Stimulated activated CD8-positive, alpha-beta memory T cell treated with anti-CD3 and anti-CD28 coated beads, Interleukin-7, amount 100 ng/mL, for 24 hours (primary cell): ENCODE results near the gene DCXR.
A peak's percentile ranks its signal among the peaks of the same experiment; 100 is the strongest.

ENCODE experiments used
- DNase-seq: peaks from one replicate; pipeline ENCODE4 v3.0.0-alpha.2; 2020; ENCODE audit warnings: low read depth

The DCXR gene

GRCh38 chr17:82037092-82037888 is at the start of gene DCXR:
Gene DCXR (minus strand): TSS chr17:82037697. CDS start chr17:82037682, 15 bp downstream.
- DNase-seq = peak; percentile 91

GRCh38 chr17:82085931-82086764 is 48.7 kb upstream of the DCXR start:
- no peak for DNase-seq

- no peak for DNase-seq
These were observed 47.7 kb upstream of the DCXR start for GRCh38 chr17:82085031-82085861.

DNA sequence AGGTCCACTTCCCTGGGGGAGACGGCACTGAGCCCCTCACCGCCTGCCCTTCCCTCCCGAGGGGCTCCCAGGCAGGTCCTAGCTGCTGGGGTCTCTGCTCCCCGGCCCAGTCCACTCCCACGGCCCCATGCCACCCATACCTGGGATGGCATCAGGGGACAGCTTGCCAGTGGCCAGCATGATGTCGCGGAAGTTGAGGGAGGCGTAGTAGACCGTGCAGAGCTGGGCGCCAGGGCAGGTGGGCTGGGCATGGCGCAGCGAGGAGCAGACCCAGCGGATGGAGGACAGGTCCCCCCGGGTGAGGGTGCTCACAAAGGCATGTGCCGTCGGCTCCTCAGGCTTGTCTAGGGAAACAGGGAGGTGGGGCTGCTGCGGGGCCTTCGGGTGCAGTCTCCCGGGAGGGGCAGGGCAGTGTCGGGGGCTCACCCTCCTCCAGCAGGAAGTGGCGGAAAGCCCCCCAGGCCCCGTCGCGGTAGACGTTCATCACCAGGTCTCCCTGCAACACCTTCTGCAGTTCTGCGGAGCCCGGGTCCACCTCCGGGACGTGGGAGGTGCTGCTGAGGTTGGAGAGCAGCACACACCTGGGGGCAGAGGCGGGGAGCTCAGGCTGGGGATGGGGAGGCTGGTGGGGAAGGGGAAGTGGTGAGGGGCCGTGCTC is 47.0 kb upstream of the DCXR start:
- no peak for DNase-seq

DNA sequence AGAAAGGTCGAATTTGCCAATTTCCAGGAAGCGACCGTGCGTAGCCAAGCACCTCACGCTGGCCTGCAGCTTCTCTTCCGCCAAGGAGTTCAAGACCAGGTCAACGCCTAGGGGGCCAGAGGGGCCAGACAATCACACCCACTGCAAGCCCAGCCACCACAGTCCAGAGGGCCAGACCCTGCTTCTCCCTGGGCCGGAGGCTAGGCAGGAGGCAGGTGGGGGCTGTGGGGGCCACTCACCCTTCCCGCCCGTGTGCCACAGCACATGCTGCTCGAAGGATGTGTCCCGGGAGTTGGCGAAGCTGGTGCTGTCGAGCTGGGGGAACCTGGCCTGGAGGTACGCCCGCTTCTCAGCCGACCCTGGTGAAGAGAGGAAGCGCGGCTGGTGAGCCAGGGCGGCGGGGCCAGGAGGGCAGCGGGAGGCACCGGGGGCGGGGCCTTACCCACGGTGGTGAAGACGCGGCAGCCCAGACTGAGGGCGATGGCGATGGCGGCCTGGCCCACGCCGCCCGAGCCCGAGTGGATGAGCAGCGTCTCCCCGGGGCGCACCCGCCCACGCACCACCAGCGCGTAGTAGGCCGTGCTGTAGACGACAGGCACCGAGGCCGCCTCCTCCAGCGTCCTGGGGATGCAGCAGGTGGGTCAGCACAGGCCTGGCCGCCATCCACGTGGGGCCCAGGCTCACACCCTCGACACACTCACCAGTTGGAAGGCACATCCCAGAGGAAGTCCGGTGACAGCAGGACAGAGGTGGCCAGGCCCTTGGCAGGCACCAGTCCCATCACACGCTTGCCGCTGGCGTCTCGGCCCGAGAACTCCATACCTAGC is 46.2 kb upstream of the DCXR start:
- no peak for DNase-seq

- DNase-seq = no peak
These were observed 45.5 kb upstream of the DCXR start for GRCh38 chr17:82083009-82083408.

- no peak for DNase-seq
These were observed 45.0 kb upstream of the DCXR start for GRCh38 chr17:82082456-82082855.

DNA sequence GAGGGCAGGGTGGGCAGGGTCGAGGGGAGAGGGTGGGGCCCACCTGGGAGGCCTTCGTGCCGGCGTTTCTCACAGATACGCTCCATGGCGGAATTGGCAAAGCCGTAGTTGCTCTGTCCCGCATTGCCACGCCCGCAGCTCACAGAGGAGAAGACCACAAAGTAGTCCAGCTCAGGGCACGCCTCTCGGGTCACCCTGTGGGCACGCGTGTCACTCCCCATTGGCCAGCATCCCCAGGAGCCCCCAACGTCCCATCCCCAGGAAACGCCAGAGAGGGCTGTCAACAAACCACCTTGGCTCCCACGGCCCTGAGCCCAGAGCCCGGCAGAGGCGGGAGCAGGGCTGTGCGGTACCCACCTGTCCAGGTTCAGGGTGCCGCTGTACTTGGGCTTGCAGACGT is 44.5 kb upstream of the DCXR start:
- no peak for DNase-seq

GRCh38 chr17:82081546-82081945 is 44.0 kb upstream of the DCXR start:
- no peak for DNase-seq

DNA sequence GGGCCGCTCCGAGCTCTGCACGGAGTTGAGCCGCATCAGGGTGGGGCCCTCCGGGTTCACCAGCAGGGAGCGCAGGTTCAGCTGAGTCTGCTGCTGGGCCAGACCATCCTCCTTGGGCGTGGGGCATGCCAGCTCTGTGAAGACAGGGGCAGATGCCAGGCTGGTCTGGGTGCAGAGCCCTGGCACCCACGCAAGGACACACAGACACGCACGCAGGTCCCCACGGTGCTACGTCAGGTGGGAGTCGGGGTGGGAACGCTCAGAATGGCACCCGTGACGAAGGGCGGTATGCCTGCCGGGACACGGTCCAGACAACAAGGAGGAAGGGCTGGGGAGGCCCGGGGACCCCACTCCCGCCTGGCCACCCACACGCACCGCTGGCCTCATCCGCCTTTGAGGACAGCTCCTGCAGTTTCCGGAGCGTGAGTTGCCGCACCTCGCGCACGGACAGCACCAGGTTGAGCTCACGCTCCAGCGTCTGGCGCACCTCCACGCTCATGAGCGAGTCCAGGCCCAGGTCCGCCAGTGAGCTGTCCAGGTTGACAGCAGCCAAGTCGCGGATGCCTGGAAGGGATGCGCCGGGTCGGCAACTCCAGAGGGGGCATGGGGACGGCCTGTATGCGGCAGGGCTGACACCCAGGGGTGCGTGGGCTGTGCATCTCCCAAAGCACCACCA is 43.4 kb upstream of the DCXR start:
- no peak for DNase-seq

DNA sequence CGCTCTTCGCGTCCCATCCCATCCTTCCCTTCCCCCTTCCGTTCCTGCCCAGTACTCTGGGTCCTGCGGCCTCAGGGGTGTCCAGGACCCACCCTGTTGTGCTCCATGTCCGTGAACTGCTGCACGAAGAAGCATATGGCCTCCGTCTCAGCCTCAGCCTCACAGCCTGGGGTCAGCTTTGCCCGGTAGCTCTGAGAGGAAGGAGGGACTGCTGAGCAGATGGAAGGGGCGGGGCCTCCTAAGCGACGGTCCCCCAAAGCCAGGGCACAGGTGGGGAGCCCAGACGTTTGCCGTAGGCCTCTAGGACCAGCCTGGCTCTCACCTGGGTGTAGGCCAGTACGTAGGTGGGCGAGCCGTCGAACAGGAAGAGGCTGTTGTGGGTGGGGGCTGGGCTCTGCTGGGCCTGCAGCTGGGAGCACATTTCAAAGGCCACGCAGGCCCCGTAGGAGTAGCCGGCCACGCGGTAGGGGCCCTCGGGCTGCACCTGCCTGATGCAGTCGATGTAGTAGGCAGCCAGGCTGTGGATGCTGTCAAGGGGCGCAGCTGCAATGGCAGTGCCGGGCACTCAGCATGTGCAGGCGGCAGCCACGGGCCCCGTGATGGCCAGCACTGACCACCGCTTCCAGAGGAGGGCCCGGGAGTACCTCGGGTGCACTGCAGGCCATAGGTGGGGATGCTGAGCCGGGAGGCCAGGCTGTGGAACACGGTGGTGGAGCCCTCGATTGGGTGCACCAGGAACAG is 42.7 kb upstream of the DCXR start:
- DNase-seq = no peak

GRCh38 chr17:82079001-82079677 is 41.6 kb upstream of the DCXR start:
- no peak for DNase-seq

- DNase-seq = no peak
These were observed 40.9 kb upstream of the DCXR start for GRCh38 chr17:82078433-82078832.

DNA sequence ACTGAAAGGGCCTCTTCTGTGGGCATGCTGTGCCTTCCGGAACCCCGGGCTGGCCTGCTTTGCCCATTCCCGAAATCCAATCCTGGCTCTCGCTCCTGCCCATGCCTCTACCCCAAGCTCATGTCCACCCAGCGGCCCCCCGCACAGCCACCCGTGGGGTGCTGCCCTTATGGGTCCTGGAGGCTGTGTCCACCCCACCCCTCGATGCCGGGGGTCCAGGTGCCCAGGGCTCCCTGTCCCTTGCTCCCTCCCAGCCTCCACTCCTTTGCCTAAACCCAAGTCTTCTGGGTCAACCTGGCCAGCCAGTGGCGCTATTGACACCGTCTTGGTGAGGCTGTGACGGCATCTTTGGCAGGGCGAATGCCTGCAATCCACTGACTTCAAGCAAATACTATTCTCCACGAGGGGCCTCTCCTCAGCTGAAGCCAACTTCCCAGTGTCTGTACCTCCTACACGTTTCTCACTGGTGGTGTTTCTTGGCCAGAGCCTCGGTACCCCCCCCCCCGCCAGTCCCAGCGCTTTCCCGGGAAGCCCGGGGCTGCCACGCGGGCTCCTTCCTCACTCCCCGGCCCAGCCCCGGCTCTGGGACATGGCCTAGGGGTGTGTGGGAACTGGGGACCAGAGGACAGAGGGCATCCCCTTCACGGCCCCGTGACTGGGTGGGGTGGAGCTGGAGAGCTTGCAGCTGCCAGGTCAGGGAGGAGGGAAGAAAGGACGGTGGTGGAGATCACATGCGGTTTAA is 40.3 kb upstream of the DCXR start:
- no peak for DNase-seq

DNA sequence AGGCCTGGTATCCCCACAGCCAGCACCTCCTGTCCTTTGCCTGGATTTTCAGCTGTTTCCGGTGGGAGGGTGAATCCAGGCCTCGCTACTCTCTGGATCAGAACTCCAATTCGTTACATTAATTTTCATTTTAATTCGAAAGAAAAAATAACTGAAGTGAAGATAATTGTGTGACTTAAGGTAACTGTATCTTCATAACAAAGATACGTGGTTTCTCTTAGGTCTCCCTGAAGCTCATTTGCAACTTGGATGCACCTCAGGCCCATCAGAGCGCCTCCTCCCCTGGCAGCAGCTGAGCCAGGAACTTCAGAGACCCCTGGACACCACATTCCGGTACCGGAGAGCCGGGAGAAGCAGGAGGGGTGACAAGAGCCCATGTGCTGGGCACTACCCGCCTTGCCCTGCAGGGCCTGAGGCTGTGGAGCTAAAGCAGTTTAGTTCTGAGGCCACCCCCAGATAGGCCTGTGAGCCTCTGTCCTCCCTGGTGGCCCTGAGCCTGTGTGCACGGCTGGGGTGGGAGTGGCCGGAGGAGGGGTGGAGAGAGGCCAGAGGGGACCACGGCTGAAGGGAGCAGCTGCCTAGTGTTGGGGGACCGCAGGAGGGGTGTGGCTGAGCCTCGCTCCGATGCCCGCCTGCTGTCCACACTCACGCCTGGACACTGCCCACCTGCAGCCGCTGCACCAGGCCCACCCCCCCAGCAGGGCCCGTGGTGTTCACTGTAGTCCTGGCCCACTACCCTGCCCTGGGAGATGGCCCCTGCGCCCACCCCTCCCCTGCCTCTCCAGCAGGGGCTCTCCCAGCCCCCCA is 39.5 kb upstream of the DCXR start:
- DNase-seq = no peak

DNA sequence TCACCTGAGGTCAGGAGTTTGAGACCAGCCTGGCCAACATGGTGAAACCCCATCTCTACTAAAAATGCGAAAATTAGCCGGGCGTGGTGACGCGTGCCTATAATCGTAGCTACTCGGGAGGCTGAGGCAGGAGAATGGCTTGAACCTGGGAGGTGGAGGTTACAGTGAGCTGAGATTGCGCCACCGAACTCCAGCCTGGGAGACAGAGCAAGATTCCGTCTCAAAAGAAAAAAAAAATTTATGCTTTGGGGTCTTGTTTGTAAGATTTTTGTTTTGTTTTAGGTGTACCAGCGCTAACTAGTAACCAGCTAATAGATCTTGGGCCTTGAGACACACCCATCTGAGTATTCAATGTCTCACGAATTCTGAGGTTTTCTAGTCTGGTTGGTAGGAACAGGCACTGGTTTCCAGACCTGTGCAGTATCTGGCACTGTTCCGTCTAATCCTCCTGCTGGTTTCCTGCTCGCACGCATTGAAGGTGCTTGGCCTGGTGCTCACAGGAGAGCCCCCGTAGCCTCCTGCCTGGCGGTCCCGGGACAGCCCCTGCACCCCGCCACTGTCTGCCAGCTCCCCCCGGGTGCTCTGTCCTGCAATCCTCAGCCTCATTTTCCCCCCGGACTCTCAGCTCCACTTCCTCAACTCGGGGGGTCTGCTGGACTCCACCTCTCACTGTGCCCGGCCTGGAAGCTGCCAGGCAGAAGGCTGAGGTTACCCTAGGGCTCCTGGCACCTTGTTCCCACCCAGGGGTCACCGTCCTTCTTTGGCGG is 38.7 kb upstream of the DCXR start:
- no peak for DNase-seq

- DNase-seq = no peak
These were observed 35.9 kb upstream of the DCXR start for GRCh38 chr17:82073446-82073845.
